Thoracic aorta (tissue), 2 donors: ENCODE measurements around the gene NOVA2. TPM values are rescaled to one million over a fixed set of nuclear protein-coding genes. Genes with fewer than 3 reads are reported as not detected.

Experiments
- ATAC-seq: fragments of 150-250 bp; one replicate; pipeline ENCODE4 v1.8.0; 2017; ENCODE audit warnings: low read depth; ENCODE audit not compliant: insufficient number of reproducible peaks, low FRiP score
- DNase-seq: peaks from one replicate; pipeline ENCODE4 v3.0.0-alpha.2; 2020; ENCODE audit warnings: low spot score
- H3K27ac ChIP-seq, 2 donors: fragments of 200-600 bp; sonication (generic); 1 replicate in 1 of 2; 2 replicates in 1 of 2; pipeline ENCODE4 v1.5.1; 2016; ENCODE audit warnings: mild to moderate bottlenecking in 2 of 2, moderate library complexity in 2 of 2
- H3K27me3 ChIP-seq: fragments of 200-600 bp; sonication (generic); replicated peaks from 2 replicates; pipeline ENCODE4 v1.6.0; 2016; ENCODE audit warnings: mild to moderate bottlenecking; ENCODE audit not compliant: insufficient read depth
- H3K36me3 ChIP-seq: fragments of 200-600 bp; sonication (generic); one replicate; pipeline ENCODE4 v1.5.1; 2016
- H3K4me1 ChIP-seq, 2 donors: fragments of 200-600 bp; sonication (generic); 1 replicate in 1 of 2; 2 replicates in 1 of 2; pipeline versions ENCODE4 v1.5.1 to v1.6.0; 2016; ENCODE audit warnings: low read depth in 2 of 2, mild to moderate bottlenecking in 1 of 2; ENCODE audit not compliant: control insufficient read depth in 1 of 2
- H3K4me3 ChIP-seq: fragments of 200-600 bp; sonication (generic); 2 replicates; pipeline ENCODE4 v1.5.1; 2016; ENCODE audit warnings: mild to moderate bottlenecking
- H3K9me3 ChIP-seq: fragments of 200-600 bp; sonication (generic); 2 replicates; pipeline ENCODE4 v1.5.1; 2016
- total RNA-seq, 2 donors: library from RNA; depleted of rRNA; stranded (reverse); fragments of >200 nt; gene quantifications; one replicate each; pipeline versions ENCODE4 v1.1.0 to v1.2.3, GENCODE V29; 2016
- TF ChIP-seq, protein P1 (sequence below): fragments of 200-600 bp; sonication (generic); IDR thresholded peaks from one replicate; pipeline ENCODE4 v1.5.1; 2019; ENCODE audit warnings: antibody characterized with exemption

Gene NOVA2
- total RNA-seq, 2 donors from 2014 or later: 2.6 to 6.4 TPM

DNA sequence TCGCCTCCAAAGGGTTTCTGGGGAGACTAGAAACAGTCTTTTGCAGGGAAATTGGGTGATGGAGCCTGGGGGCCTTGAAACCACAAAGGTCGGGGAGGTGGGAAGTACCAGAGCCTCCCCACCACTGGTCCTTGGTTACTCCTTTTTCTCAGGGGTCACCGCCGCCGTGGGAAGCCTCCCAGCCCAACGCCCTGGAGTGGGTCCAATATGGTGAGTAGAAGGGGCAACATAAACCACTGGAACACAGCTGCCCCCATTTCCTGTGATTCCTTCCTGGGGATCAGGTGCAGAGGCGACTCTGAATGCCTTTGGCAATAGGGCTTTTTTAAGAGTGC lies 43.4 kb upstream of the NOVA2 start:
- Histone ChIP-seq H3K36me3 (no peaks in the 10 kb centered on the region), H3K27ac (no peak overlapping the region), H3K9me3 (no peaks in the 10 kb centered on the region), H3K4me1 (peaks cover 19 to 22% of the 10 kb centered on the region in 2 donors), H3K27me3 (peaks cover 7% of the 10 kb centered on the region), H3K4me3 (no peak overlapping the region)
- ATAC-seq (no peak), DNase-seq (no peak)
- TF ChIP-seq, protein P1, sequence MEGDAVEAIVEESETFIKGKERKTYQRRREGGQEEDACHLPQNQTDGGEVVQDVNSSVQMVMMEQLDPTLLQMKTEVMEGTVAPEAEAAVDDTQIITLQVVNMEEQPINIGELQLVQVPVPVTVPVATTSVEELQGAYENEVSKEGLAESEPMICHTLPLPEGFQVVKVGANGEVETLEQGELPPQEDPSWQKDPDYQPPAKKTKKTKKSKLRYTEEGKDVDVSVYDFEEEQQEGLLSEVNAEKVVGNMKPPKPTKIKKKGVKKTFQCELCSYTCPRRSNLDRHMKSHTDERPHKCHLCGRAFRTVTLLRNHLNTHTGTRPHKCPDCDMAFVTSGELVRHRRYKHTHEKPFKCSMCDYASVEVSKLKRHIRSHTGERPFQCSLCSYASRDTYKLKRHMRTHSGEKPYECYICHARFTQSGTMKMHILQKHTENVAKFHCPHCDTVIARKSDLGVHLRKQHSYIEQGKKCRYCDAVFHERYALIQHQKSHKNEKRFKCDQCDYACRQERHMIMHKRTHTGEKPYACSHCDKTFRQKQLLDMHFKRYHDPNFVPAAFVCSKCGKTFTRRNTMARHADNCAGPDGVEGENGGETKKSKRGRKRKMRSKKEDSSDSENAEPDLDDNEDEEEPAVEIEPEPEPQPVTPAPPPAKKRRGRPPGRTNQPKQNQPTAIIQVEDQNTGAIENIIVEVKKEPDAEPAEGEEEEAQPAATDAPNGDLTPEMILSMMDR: peak; percentile 22

DNA sequence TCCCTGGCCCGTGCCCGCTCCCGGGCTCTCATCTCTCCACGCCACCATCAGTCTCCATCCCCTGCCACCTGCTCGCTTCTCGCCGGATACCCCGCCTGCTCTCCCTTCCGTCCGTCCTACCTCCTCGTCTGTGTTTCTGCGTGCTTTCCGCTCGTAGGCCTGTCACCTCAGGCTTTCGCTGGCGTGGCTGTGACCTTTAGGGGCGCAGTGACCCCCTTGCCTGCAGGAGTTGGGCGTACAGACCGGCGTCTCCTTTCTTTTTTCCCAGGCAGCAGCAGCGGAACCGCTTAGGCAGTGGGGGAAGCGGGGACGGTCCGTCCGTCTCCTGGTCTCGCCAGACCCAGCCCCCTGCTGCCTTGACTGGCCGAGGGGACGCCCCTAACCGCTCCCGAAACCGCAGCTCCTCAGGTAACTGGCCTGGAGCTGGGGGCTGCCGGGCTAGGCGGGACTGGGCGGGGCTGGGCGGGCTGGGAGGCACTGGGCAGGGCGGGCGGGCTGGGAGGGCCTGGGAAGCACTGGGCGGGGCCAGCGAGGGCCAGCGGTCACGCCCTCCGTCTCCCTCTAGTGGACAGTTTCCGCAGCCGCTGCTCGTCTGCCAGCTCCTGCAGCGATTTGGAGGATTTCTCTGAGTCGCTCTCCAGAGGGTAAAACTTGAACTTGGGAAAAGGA lies 42.9 kb upstream of the NOVA2 start:
- H3K27ac ChIP-seq: no peak overlapping the region
- H3K36me3 ChIP-seq: no peaks in the 10 kb centered on the region
- H3K4me3 ChIP-seq: peak overlapping the region; percentile 98
- H3K27me3 ChIP-seq: peaks cover 7% of the 10 kb centered on the region
- DNase-seq (no peak), ATAC-seq (peak; percentile 71)
- TF ChIP-seq, protein P1: peak; percentile 93
- H3K4me1 ChIP-seq: peaks cover 19 to 22% of the 10 kb centered on the region in 2 donors
- no peaks in the 10 kb centered on the region for H3K9me3 ChIP-seq

DNA sequence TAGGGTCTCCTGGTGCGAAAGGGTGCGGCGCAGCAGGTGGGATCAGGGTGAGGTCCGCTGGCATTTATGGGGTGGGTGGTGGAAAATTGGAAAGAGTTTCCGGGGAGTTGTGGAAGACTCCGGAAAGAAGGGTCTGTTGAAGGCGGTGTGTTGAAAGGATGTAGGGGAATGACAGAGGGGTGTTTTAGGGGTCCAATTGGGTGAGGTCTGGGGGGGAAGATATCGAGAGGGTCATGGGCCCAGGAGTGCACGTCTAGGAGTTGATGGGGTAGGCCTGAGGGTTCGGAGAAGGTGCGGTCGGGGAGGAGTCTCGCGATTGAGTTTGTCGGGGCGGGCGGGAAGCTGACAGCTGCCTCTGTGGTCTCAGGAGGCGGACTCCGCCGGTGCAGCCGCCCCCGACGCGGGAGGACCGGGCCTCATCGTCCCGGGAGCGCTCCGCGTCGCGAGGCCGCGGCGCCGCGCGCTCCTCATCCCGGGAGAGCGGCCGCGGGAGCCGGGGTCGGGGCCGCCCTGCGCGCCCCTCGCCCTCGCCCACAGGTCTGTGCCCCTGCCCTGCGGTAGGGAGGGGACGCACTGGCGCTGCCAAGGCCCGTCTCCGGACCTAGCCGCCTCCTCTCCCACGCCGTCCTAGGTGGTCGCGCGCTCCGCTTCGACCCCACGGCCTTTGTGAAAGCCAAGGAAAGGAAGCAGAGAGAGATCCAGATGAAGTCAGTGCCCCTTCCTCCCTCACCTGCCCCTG lies 42.2 kb upstream of the NOVA2 start:
- no peak for ATAC-seq
- DNase-seq: no peak
- Histone ChIP-seq H3K27me3 (peaks cover 7% of the 10 kb centered on the region), H3K4me1 (peaks cover 19 to 22% of the 10 kb centered on the region in 2 donors), H3K27ac (no peak overlapping the region), H3K4me3 (peak overlapping the region; percentile 98), H3K9me3 (no peaks in the 10 kb centered on the region), H3K36me3 (no peaks in the 10 kb centered on the region)
- TF ChIP-seq, protein P1: no peak

DNA sequence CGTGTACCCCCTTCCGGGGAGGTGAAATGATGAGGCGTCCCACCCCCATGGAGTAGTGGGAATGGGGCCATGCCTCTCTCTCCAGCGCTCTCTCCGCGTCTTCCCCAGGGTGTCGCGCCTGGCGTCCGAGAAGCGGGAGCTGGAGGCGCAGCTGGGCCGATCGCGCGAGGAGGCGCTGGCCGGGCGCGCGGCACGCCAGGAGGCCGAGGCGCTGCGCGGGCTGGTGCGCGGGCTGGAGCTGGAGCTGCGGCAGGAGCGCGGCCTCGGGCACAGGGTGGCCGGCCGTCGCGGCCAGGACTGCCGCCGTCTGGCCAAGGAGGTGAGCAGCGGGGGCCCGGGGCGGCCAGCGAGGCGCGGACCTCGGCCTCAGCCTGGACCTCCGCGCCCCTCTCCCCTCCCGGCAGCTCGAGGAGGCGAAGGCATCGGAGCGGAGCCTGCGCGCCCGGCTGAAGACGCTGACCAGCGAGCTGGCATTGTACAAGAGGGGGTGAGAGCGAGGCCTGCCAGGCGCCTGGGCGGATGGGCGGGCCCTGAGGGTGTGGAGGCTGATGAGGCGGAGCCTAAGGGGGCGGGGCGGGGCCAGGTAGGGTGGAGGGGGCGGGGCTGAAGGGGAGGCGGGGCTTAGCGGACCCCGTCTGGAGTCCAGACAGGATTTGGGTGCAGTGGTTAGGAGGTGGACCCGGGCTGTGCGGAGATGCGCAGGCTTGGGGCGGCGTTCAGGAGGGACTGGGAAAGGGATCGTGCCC lies 41.4 kb upstream of the NOVA2 start:
- DNase-seq (no peak), ATAC-seq (no peak)
- peaks cover 19 to 22% of the 10 kb centered on the region in 2 donors for H3K4me1 ChIP-seq
- H3K27ac ChIP-seq: no peak overlapping the region
- no peaks in the 10 kb centered on the region for H3K9me3 ChIP-seq
- TF ChIP-seq, protein P1: no peak
- H3K36me3 ChIP-seq: no peaks in the 10 kb centered on the region
- H3K4me3 ChIP-seq: peak overlapping the region; percentile 98
- peaks cover 7% of the 10 kb centered on the region for H3K27me3 ChIP-seq

DNA sequence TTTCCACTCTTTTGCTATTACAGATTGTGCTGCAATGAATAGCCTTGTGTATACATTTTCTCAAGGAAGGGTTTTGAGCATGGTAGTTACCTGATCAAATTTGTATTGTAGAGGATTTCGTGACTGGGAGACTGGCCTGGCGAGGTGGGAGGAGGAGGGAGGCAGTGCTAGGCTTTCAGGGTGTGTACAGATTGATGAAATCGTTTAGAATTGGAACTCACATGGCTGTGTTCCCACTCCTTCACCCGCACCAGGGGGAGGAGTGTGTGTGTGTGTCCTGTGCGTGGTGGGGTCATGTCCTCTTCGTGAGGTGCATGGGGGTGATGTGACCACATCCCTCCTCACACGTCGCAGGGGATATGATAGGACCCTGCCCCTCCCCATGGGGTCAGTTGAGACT lies 40.9 kb upstream of the NOVA2 start:
- no peak for DNase-seq
- ATAC-seq: no peak
- Histone ChIP-seq H3K4me3 (no peak overlapping the region), H3K36me3 (no peaks in the 10 kb centered on the region), H3K9me3 (no peaks in the 10 kb centered on the region), H3K27ac (no peak overlapping the region), H3K4me1 (peaks cover 19 to 22% of the 10 kb centered on the region in 2 donors), H3K27me3 (peaks cover 7% of the 10 kb centered on the region)
- TF ChIP-seq, protein P1: no peak
